IMR-90 (cell line): ENCODE measurements around the gene UNC13B. TPM values are rescaled to one million over a fixed set of nuclear protein-coding genes. Genes with fewer than 3 reads are reported as not detected.

Source experiments
- ATAC-seq: fragments of 200-7000 bp; cut with Tn5 transposase; 2 replicates; pipeline ENCODE4 v1.9.1; 2020; ENCODE audit warnings: low read depth, mild to moderate bottlenecking, moderate library complexity
- BruUV-seq: library from RNA; stranded (reverse); fragments of 400-500 nt; replicated peaks from 2 replicates; lab custom pipeline; 2021; lab: Mats Ljungman, UMichigan
- CTCF ChIA-PET: fragments of 300-600 bp; formaldehyde crosslinking; extraction: SDS; loops from one replicate; lab custom pipeline; 2021; ENCODE audit warnings: antibody characterized with exemption; lab: Yijun Ruan, JAX
- POLR2A ChIA-PET: fragments of 300-600 bp; sonication (Branson Sonifier 250); formaldehyde crosslinking; loops from one replicate; lab custom pipeline; 2022; ENCODE audit warnings: antibody characterized with exemption; ENCODE audit not compliant: unreplicated experiment; lab: Charles Lee
- DNase-seq: peaks from one replicate; pipeline ENCODE4 v3.0.0; 2013
- H2AFZ ChIP-seq: replicated peaks from 2 replicates; pipeline ENCODE3; 2013; ENCODE audit warnings: low read length, mild to moderate bottlenecking; ENCODE audit not compliant: poor library complexity
- H2AK5ac ChIP-seq: 2 replicates; pipeline ENCODE4 v1.6.1; 2013; ENCODE audit warnings: low read depth, low read length, inconsistent platforms
- H2AK9ac ChIP-seq: replicated peaks from 2 replicates; pipeline ENCODE3; 2013; ENCODE audit warnings: mild to moderate bottlenecking, low read depth, low read length, moderate library complexity; ENCODE audit not compliant: poor library complexity
- H2BK120ac ChIP-seq: 2 replicates; pipeline ENCODE4 v1.6.1; 2013; ENCODE audit warnings: low read depth, low read length, inconsistent platforms
- H2BK15ac ChIP-seq: 3 replicates; pipeline ENCODE4 v1.6.1; 2013; ENCODE audit warnings: low read depth, low read length, inconsistent platforms
- H2BK20ac ChIP-seq: 2 replicates; pipeline ENCODE4 v1.6.1; 2013; ENCODE audit warnings: low read depth, mild to moderate bottlenecking, inconsistent platforms, low read length, moderate library complexity
- H2BK5ac ChIP-seq: 2 replicates; pipeline ENCODE4 v1.6.1; 2013; ENCODE audit warnings: mild to moderate bottlenecking, low read depth, low read length, inconsistent platforms; ENCODE audit not compliant: poor library complexity, severe bottlenecking
- H3K14ac ChIP-seq: replicated peaks from 2 replicates; pipeline ENCODE4 v1.6.1; 2013; ENCODE audit warnings: low read depth, low read length, inconsistent platforms
- H3K18ac ChIP-seq: 2 replicates; pipeline ENCODE4 v1.6.1; 2013; ENCODE audit warnings: low read depth, low read length, control low read depth
- H3K23ac ChIP-seq: 2 replicates; pipeline ENCODE4 v1.6.1; 2013; ENCODE audit warnings: low read depth, low read length, inconsistent platforms
- H3K27ac ChIP-seq: 2 replicates; pipeline ENCODE4 v1.5.1; 2013; ENCODE audit warnings: mild to moderate bottlenecking, control low read depth, low read length; ENCODE audit not compliant: insufficient read depth
- H3K27me3 ChIP-seq: 2 replicates; pipeline ENCODE4 v1.6.1; 2013; ENCODE audit warnings: low read length; ENCODE audit not compliant: control insufficient read depth, insufficient read depth
- H3K36me3 ChIP-seq: 2 replicates; pipeline ENCODE4 v1.6.1; 2013; ENCODE audit warnings: low read length, mixed read lengths; ENCODE audit not compliant: control insufficient read depth, insufficient read depth
- H3K4ac ChIP-seq: 2 replicates; pipeline ENCODE4 v1.6.1; 2013; ENCODE audit warnings: low read depth, low read length, inconsistent platforms
- H3K4me1 ChIP-seq: 2 replicates; pipeline ENCODE4 v1.6.1; 2013; ENCODE audit warnings: low read length, mixed read lengths; ENCODE audit not compliant: control insufficient read depth, insufficient read depth
- H3K4me2 ChIP-seq: 2 replicates; pipeline ENCODE4 v1.6.1; 2013; ENCODE audit warnings: low read depth, mild to moderate bottlenecking, control low read depth, low read length, moderate library complexity
- H3K4me3 ChIP-seq: 2 replicates; pipeline ENCODE4 v1.5.1; 2013; ENCODE audit warnings: low read depth, mild to moderate bottlenecking, control low read depth, low read length, moderate library complexity; ENCODE audit not compliant: insufficient read depth
- H3K56ac ChIP-seq: 2 replicates; pipeline ENCODE4 v1.6.1; 2013; ENCODE audit warnings: low read length, inconsistent platforms; ENCODE audit not compliant: insufficient read depth; ENCODE audit errors: extremely low read depth
- H3K79me1 ChIP-seq, 2 experiments: 2 replicates each; pipeline ENCODE4 v1.6.1; 2013; ENCODE audit warnings: low read length in 2 of 2, inconsistent platforms in 1 of 2, low read depth in 1 of 2
- H3K9ac ChIP-seq: 2 replicates; pipeline ENCODE4 v1.6.1; 2013; ENCODE audit warnings: low read depth, low read length, control low read depth
- H3K9me1 ChIP-seq: 2 replicates; pipeline ENCODE4 v1.6.1; 2013; ENCODE audit warnings: low read length, inconsistent platforms; ENCODE audit not compliant: insufficient read depth
- H3K9me3 ChIP-seq: 2 replicates; pipeline ENCODE4 v1.6.1; 2013; ENCODE audit warnings: low read length; ENCODE audit not compliant: control insufficient read depth, insufficient read depth
- H4K20me1 ChIP-seq: 2 replicates; pipeline ENCODE4 v1.6.1; 2013; ENCODE audit warnings: low read length, inconsistent platforms; ENCODE audit not compliant: insufficient read depth
- H4K5ac ChIP-seq: 2 replicates; pipeline ENCODE4 v1.6.1; 2013; ENCODE audit warnings: mild to moderate bottlenecking, low read depth, low read length, control low read depth
- H4K8ac ChIP-seq, 2 experiments: 2 replicates each; pipeline ENCODE4 v1.6.1; 2013; ENCODE audit warnings: low read depth in 2 of 2, low read length in 2 of 2, control low read depth in 1 of 2, inconsistent platforms in 1 of 2
- H4K91ac ChIP-seq: 2 replicates; pipeline ENCODE4 v1.6.1; 2013; ENCODE audit warnings: low read depth, low read length, inconsistent platforms; ENCODE audit not compliant: insufficient read depth
- CEBPB ChIP-seq: IDR thresholded peaks from 2 replicates; pipeline ENCODE4 v1.6.1; 2012; ENCODE audit warnings: low read depth, low read length, improper control_type of control experiment
- CHD1 ChIP-seq: IDR thresholded peaks from 2 replicates; pipeline ENCODE4 v1.6.1; 2012; ENCODE audit warnings: low read depth, low read length, improper control_type of control experiment
- MAFK ChIP-seq: IDR thresholded peaks from 2 replicates; pipeline ENCODE4 v1.6.1; 2012; ENCODE audit warnings: low read depth, low read length, improper control_type of control experiment
- MAZ ChIP-seq: IDR thresholded peaks from 2 replicates; pipeline ENCODE4 v1.6.1; 2012; ENCODE audit warnings: low read depth, mild to moderate bottlenecking, low read length, improper control_type of control experiment, moderate library complexity, borderline replicate concordance
- MXI1 ChIP-seq: IDR thresholded peaks from 2 replicates; pipeline ENCODE4 v1.6.1; 2012; ENCODE audit warnings: low read depth, mild to moderate bottlenecking, low read length, moderate library complexity, borderline replicate concordance
- NFE2L2 ChIP-seq: fragments of 150-350 bp; IDR thresholded peaks from 2 replicates; pipeline ENCODE4 v1.6.1; 2016; ENCODE audit warnings: low read depth, mild to moderate bottlenecking, low read length
- POLR2A ChIP-seq: IDR thresholded peaks from 2 replicates; pipeline ENCODE4 v1.6.1; 2012; ENCODE audit warnings: mild to moderate bottlenecking, low read depth, low read length
- RAD21 ChIP-seq: IDR thresholded peaks from 2 replicates; pipeline ENCODE4 v1.6.1; 2012; ENCODE audit warnings: low read length, improper control_type of control experiment
- RCOR1 ChIP-seq: IDR thresholded peaks from 2 replicates; pipeline ENCODE4 v1.6.1; 2012; ENCODE audit warnings: mild to moderate bottlenecking, low read length, improper control_type of control experiment; ENCODE audit not compliant: insufficient replicate concordance
- SMC3 ChIP-seq: fragments of 150-350 bp; IDR thresholded peaks from 2 replicates; pipeline ENCODE4 v1.6.1; 2016; ENCODE audit warnings: low read depth, mild to moderate bottlenecking, antibody characterized with exemption, low read length, moderate library complexity
- WGBS, 2 experiments: methylation state at CpG; one replicate each; pipeline versions ENCODE4 v1.1.5 to v1.1.7; 2013; ENCODE audit warnings: missing lambda C conversion rate in 2 of 2; ENCODE audit not compliant: insufficient read length in 1 of 2; ENCODE audit errors: extremely low coverage in 2 of 2; 5-methylcytosine and 5-hydroxymethylcytosine counted together
- dilution Hi-C: fragments of 300-500 bp; cut with HindIII; formaldehyde crosslinking; loops from one replicate; pipeline ENCODE4 v1.14.3; 2018; ENCODE audit warnings: low sequenced_read_pairs; ENCODE audit not compliant: unreplicated experiment
- in situ Hi-C: fragments of 300-500 bp; cut with MboI; formaldehyde crosslinking; loops from 3 replicates; pipeline ENCODE4 v1.14.3; 2019; ENCODE audit warnings: low sequenced_read_pairs, inconsistent platforms, mixed read lengths
- intact Hi-C: fragments of 100-400 bp; cut with micrococcal nuclease; formaldehyde crosslinking; loops from 2 replicates; pipeline ENCODE4 v1.10.0; 2022
- polyA plus RNA-seq, 3 experiments: library from polyadenylated mRNA; depleted of rRNA; stranded (reverse); fragments of >200 nt; gene quantifications; 2 replicates each; pipeline ENCODE4 v1.2.3, GENCODE V29; 2012; ENCODE audit warnings: low replicate concordance in 1 of 3
- total RNA-seq: library from RNA; depleted of rRNA; stranded (reverse); fragments of >200 nt; gene quantifications from 2 replicates; pipeline ENCODE4 v1.2.3, GENCODE V29; 2012
- TF ChIP-seq, protein P1 (sequence below): fragments of 150-350 bp; IDR thresholded peaks from 2 replicates; pipeline ENCODE4 v1.6.1; 2017; ENCODE audit warnings: mild to moderate bottlenecking, antibody characterized with exemption, low read length, low read depth
- TF ChIP-seq, protein P2 (sequence below): conservative IDR thresholded peaks from 2 replicates; pipeline ENCODE4 v1.5.1; 2012; ENCODE audit warnings: mild to moderate bottlenecking, low read depth, low read length, improper control_type of control experiment
- TF ChIP-seq, protein P3 (sequence below): fragments of 150-350 bp; IDR thresholded peaks from 2 replicates; pipeline ENCODE4 v1.6.1; 2016; ENCODE audit warnings: low read depth, mild to moderate bottlenecking, low read length, moderate library complexity, borderline replicate concordance

UNC13B gene
- total and polyA plus RNA-seq, 2 of the 4 experiments (the other 2 are of a cell fraction), result 7.5 to 14.3 TPM

DNA sequence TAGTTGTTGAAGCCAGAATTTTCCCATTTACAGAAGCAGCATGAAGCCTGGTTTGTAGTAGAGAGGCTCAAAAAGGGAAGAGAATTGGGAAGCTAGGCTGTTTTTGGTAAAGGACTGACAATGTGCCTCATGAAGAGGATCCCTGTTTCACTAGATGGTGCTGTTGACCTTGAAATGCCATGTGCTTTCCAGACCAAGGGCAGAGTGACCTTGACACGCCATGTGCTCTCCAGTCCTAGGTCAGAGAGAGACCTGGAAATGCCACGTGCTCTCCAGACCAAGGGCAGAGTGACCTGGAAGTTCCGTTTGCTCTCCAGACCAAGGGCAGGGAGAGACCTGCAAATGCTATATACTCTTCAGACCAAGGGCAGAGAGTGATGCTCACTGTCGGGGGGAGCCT lies 32.0 kb downstream of the UNC13B start:
- no peak overlapping the region for H2BK20ac ChIP-seq
- H3K14ac ChIP-seq, result no peak overlapping the region
- H3K79me1 ChIP-seq, result no peaks in the 10 kb centered on the region
- no peak overlapping the region for H2AK9ac ChIP-seq
- H3K36me3 ChIP-seq, result no peaks in the 10 kb centered on the region
- H2BK5ac ChIP-seq, result no peak overlapping the region
- DNase-seq, result peak; percentile 2
- TF ChIP-seq MAFK, result no peak
- no peak for TF ChIP-seq POLR2A
- TF ChIP-seq CHD1, result no peak
- TF ChIP-seq, protein P1, sequence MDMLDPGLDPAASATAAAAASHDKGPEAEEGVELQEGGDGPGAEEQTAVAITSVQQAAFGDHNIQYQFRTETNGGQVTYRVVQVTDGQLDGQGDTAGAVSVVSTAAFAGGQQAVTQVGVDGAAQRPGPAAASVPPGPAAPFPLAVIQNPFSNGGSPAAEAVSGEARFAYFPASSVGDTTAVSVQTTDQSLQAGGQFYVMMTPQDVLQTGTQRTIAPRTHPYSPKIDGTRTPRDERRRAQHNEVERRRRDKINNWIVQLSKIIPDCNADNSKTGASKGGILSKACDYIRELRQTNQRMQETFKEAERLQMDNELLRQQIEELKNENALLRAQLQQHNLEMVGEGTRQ, result no peak
- no peak for TF ChIP-seq RCOR1
- TF ChIP-seq MAZ, result no peak
- TF ChIP-seq, protein P2, sequence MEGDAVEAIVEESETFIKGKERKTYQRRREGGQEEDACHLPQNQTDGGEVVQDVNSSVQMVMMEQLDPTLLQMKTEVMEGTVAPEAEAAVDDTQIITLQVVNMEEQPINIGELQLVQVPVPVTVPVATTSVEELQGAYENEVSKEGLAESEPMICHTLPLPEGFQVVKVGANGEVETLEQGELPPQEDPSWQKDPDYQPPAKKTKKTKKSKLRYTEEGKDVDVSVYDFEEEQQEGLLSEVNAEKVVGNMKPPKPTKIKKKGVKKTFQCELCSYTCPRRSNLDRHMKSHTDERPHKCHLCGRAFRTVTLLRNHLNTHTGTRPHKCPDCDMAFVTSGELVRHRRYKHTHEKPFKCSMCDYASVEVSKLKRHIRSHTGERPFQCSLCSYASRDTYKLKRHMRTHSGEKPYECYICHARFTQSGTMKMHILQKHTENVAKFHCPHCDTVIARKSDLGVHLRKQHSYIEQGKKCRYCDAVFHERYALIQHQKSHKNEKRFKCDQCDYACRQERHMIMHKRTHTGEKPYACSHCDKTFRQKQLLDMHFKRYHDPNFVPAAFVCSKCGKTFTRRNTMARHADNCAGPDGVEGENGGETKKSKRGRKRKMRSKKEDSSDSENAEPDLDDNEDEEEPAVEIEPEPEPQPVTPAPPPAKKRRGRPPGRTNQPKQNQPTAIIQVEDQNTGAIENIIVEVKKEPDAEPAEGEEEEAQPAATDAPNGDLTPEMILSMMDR, result 0 out of 2 replicates have a peak, but pooled peaks have one; percentile 26
- no peak for TF ChIP-seq CEBPB
- TF ChIP-seq MXI1, result no peak
- no peak for TF ChIP-seq NFE2L2
- peak; percentile 50 for TF ChIP-seq RAD21
- TF ChIP-seq, protein P3, sequence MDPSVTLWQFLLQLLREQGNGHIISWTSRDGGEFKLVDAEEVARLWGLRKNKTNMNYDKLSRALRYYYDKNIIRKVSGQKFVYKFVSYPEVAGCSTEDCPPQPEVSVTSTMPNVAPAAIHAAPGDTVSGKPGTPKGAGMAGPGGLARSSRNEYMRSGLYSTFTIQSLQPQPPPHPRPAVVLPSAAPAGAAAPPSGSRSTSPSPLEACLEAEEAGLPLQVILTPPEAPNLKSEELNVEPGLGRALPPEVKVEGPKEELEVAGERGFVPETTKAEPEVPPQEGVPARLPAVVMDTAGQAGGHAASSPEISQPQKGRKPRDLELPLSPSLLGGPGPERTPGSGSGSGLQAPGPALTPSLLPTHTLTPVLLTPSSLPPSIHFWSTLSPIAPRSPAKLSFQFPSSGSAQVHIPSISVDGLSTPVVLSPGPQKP, result no peak
- TF ChIP-seq SMC3, result peak; percentile 15; the same call in 1 of the 2 replicates
- no peak overlapping the region for H3K4ac ChIP-seq
- POLR2A ChIA-PET, result no interaction called here
- no peak for ATAC-seq
- no peaks in the 10 kb centered on the region for H4K20me1 ChIP-seq
- peaks cover 6% of the 10 kb centered on the region; the same call in 1 of the 2 replicates for H3K9me3 ChIP-seq
- no peaks in the 10 kb centered on the region for H3K9me1 ChIP-seq
- H3K4me3 ChIP-seq, result no peak overlapping the region
- intact Hi-C loops (no loop called here), dilution Hi-C loops (no loop called here), in situ Hi-C loops (no loop called here)
- H3K18ac ChIP-seq, result no peak overlapping the region
- H3K23ac ChIP-seq, result no peak overlapping the region
- no peak overlapping the region for H3K9ac ChIP-seq
- WGBS, 2 experiments, result 71% methylated on average over 2 of the region's 4 CpGs; no CpG with 5 or more reads in 1 of the 2 experiments
- no peak overlapping the region for H4K91ac ChIP-seq
- CTCF ChIA-PET, result interaction anchor here (0.6 kb wide), 1 partner anchor 78 kb away, joined by 3 read pairs; no protein-coding TSS in a partner anchor
- H3K56ac ChIP-seq, result no peak overlapping the region
- no peaks in the 10 kb centered on the region for H3K4me1 ChIP-seq
- no peak overlapping the region for H2AK5ac ChIP-seq
- no peak overlapping the region for H4K5ac ChIP-seq
- H3K27me3 ChIP-seq, result no peaks in the 10 kb centered on the region
- no peak overlapping the region for H2BK15ac ChIP-seq
- no peak overlapping the region for H3K4me2 ChIP-seq
- no peak overlapping the region for H4K8ac ChIP-seq
- no TSS peak for BruUV-seq
- no peak overlapping the region for H3K27ac ChIP-seq
- H2BK120ac ChIP-seq, result no peak overlapping the region
- H2AFZ ChIP-seq, result no peak overlapping the region
